Inflammatory macrophage treated with lipopolysaccharide for 1 hour (primary cell): ENCODE measurements around the gene FIP1L1.

Experiments
- DNase-seq, 2 donors: peaks; one replicate each; pipeline ENCODE4 v3.0.0-alpha.2; 2020 to 2022

Gene FIP1L1

GRCh38 chr4:53477038-53477565 lies 99.7 kb downstream of the FIP1L1 start:
- DNase-seq: no peak

- no peak for DNase-seq
Measured at GRCh38 chr4:53477636-53478035, 100.2 kb downstream of the FIP1L1 start.

DNA sequence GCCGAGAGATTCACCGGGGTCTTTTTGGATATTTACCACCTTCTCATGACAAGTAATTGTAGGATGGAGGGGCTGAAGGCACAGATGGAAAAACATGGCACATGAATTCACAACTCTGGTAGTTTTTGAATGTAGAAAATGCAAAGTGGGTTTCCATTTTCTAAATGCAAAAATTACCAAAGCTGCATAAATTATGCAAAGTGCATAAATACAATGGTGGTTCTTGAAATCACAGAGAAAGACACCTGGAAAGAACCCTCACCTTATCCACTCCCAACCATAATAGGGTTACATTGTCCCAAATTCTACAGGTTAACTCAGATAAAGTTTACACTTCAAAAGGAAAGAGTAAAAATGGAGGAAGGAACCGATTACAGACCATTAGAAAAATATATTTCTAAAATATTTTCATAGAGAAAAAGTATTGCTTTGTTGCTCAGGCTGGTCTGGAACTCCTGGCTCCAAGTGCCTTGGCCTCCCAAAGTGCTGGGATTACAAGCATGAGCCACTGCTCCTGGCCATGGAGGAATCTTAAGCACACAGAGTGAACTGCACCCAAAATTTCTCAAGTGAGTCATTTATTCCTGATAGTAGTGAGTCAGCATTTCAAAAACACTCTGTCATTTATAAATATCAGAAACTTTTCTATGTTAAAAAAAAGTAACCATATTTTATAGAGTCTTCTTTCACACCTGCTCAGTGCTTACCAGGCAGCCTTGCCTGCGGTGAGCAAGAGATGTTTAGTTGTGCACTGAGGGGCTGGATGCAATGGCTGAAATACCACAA lies 101.4 kb downstream of the FIP1L1 start:
- no peak for DNase-seq

DNA sequence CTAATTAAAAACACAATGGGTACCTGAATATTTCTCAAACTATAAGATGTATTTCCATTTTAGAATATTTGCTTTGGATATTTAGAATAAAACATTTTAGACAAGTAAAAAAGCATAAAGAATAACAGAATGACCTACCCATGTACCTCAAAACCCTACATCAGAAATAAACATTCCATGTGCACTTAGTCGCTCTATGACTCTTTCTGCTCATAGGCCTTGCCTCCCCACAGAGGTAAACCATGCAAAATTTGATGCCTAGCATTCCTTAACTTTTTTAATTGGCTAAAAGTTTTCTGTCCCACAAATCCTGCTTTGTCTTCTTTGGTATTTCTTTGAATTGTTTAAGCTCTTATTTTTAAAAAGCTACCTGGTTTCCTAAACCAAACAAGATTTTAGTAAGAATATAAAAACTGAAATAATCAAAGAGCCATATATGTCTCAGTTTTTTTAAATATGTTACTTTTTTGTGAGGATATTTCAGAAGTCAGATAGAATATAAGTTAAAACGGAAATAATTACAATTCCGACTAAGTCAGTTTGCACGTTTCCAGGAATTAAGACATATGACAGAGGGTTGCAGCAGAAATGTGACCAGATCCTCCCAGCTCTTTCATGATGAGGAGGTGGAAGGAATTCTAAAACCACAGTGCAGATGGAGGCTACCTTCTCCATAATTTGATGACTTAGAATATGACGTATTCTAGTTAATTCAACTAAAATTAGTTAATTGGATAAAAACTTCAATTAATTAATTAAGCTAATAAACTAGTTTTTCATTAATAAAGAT lies 102.5 kb downstream of the FIP1L1 start:
- no peak for DNase-seq

DNA sequence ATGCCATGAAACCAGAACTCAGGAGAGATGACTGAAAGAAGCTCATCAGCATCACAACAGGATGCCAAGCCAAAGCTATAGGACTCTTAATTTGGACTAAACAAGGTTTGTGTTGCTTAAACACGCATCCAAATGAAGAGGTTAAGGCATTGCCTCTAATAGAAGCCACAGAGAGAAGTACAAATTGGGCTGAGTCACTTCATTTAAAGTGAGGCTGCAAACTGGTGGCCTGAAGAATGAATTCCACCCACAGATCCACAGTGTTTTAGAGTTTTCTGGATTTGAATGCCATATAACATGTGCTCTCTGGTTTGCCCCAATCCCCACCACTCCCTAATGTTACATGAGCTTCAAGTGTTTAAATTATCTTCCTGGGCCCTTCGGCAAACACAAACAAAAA lies 103.5 kb downstream of the FIP1L1 start:
- DNase-seq: no peak

GRCh38 chr4:53481586-53481985 lies 104.1 kb downstream of the FIP1L1 start:
- DNase-seq: no peak

- no peak for DNase-seq
Measured at GRCh38 chr4:53483250-53483649, 105.8 kb downstream of the FIP1L1 start.

GRCh38 chr4:53484911-53485657 lies 107.6 kb downstream of the FIP1L1 start:
- no peak for DNase-seq

DNA sequence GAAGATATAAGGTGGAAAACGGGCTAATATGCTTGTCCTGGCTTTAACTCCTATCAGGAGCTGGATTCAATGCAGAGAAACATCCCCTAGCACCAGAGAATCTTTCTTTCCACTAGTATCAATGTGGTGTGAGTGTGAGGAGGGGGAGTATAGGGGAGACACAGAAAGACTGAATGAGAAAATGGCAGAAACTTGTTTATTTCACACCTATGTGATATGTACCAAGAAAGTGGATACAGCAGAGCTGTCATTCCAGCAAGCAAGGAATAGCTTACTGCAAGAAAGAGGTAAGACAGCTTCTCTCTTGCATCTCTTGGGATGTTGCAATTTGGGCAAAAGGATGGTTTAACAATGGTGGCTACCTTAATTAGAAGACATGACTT lies 108.2 kb downstream of the FIP1L1 start:
- no peak for DNase-seq

GRCh38 chr4:53487766-53488165 lies 110.3 kb downstream of the FIP1L1 start:
- no peak for DNase-seq

DNA sequence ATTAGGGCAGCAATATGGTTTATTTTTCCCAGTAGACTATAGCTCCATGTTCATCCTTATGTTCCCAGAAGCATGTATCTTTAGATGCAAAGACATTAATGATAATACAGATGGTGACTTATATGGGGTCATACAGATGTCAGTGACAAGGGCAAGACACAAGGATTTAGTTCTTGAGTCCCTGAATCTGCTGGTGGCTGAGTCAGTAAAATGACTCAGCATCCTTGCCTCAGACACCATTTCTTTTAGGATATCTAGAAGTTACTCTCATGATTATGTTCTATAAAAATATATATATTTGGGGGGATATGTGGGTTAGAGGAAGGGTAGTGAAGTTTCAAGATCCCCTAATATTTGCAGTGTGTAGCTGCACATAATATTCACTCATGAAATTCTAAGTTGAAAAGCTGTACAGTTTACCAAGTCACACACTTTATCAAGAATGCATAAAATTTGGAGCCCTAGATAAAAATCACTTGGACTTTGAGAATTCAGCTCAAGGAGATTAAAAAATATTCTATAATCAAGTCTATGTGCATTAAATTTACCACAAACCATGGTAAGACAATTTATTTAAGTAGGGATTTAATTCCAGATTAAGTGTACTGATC lies 111.9 kb downstream of the FIP1L1 start:
- no peak for DNase-seq

DNA sequence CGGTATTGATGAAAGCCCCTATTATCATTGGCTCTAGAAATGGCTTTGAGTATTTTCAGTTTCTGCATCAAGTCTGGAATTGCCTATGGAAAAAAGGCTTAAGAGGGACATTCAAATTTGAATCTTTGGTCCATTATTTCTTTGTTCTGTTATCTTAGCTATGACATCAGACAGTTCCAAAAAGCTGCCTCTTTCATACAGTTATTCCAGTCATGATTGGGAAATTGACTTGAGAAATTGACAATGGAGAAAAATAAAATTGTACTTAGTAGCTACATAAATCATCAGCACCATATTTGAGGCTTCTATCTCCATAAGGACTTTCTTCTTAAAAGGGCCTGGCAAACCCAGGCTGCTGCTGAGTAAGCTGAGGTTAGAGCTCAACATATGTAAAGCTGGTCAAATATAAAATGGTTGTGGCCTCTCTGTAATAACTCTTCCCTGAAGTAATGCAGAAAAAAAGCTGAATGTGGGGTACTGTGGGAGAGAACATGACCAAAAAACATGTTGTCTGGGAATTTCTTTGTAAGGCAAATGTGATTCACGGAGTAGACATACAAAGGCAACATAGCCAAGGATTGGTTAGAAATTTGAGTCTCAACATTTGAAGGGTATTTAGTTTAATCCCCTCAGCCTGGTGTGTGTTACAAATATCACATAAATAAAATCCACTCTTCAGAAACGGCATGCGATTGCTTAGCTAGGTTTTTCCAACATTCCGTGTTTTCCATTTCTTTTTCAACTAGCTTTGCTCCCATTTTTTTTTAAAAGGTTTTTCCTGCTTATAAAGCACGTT lies 112.9 kb downstream of the FIP1L1 start:
- no peak for DNase-seq

- DNase-seq: peak; percentile 32 to 38
Measured at GRCh38 chr4:53490965-53491622, 113.7 kb downstream of the FIP1L1 start.

DNA sequence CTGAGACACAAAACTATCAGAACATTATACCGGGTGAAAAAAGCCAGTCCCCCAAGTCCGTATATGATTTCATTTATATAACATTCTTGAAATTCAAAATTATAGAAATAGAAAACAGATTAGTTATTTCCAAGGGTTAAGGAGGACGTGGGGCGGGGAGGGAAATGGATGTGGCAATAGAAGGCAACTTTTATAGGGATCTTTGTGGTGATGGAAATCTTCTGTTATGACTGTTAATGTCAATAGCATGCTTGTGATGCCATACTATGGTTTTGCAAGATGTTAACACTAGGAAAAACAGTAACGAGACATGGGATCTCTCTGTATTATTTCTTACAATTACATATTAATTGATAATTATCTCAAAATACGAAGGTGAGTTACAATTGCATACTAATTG lies 117.4 kb downstream of the FIP1L1 start:
- no peak for DNase-seq

DNA sequence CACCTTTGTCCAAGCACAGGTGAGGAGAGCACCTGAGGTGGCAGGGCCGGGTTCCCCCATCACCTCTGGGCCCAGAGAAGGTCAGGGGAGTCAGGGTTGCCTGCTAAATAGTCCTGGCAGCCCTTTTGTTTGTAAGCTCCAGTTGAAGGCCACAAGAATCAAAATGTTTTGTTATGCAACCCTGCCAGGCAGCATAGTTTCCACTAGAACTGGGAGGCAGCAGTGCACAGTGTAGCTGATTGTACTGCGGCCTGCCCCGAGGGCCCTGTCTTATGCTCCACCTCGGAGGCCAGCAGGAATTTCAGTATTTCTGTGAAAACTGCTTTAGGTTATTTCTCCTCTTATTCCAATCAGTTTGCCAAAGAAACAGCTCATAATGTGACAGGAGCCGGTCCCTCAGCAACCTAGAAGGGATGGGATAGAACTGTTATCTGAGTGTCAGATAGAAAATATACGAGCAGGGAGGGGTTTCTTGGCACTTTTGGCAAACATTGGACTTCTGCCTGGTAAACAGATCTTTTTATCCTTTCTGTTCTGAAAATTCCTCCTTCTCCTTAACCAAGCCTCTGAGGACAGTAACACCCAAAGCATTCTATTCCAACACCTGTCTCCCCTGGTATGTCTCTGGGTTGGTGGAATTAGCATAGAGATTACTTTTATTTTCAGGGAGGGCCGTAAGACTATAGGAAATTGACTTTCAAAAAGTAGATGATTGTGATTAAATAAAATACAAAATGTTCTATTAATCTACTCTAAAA lies 120.2 kb downstream of the FIP1L1 start:
- DNase-seq: no peak

DNA sequence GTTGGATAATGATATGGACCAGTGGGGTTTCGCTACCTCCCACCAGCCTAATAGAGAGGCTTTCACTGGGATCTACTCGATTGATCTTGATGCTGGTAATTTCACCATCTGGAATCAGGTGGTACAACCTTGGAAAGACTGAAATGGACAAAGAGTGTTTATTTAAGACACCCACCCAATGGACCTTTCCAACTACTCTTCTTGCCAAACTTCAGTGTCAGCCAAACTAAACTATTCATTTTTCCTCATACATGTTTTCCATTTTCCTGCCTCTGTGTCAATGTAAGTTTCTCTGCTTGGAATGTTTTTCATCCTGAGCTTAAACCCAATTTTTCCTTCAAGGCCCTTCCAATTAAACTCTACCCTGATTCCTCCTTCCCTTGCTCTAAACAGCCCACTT lies 121.3 kb downstream of the FIP1L1 start:
- DNase-seq: no peak

- no peak for DNase-seq
Measured at GRCh38 chr4:53499791-53500190, 122.3 kb downstream of the FIP1L1 start.

GRCh38 chr4:53500546-53500945 lies 123.1 kb downstream of the FIP1L1 start:
- DNase-seq: no peak

DNA sequence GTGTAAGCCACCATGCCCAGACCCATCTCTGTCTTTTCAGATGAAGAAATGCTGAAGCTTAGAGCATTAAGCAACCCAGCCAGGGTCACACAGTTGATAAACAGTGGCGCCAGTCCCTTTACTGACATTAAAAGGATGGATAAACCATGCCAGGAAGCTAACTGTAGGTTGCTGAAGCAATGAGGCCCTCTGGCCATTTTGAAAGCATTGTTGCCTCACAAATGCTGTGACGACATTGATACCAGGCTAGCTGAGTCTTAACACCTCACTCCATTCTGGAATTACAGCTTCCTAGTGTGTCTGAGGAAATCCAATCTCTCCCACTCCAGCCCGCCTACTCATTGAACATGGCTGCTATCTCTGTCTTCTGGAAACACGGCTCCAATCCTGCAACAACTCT lies 124.1 kb downstream of the FIP1L1 start:
- DNase-seq: no peak

DNA sequence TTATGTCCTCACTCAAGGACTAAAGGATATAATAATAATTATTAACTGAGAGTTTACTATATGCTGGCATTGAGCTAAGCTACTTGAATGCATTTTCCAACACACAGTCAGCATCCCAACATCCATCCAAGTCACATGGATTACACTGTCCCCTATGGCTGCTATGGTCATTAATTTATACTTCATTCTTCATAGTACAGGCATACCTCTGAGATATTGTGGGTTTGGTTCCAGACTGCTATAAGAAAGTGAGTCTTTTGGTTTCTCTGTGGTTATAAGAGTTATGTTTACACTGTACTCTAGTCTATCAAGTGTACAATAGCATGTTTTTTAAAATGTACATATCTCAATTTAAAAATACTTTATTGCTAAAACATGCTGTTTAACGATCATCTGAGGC lies 124.7 kb downstream of the FIP1L1 start:
- DNase-seq: no peak

DNA sequence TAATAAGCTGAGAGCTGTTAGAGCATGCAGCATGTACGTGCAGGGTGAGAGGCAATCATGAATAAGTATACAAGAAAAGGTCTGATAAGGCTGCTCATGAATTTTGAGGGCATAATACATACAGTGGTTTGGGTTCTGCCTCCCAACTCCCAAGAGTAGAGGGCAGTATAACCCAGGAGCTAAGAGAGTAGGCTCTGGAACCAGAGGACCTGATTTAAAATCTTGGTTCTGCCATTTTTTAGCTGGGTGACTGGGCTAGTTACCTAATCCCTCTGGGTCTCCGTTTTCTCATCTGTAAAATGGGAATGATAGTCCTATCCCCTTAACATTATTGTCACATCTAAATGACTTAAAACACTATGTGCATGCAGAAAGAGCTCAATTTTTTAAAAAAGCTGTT lies 128.5 kb downstream of the FIP1L1 start:
- no peak for DNase-seq
